ENCODE measurements around the gene ENOX2.

Gene ENOX2

DNA sequence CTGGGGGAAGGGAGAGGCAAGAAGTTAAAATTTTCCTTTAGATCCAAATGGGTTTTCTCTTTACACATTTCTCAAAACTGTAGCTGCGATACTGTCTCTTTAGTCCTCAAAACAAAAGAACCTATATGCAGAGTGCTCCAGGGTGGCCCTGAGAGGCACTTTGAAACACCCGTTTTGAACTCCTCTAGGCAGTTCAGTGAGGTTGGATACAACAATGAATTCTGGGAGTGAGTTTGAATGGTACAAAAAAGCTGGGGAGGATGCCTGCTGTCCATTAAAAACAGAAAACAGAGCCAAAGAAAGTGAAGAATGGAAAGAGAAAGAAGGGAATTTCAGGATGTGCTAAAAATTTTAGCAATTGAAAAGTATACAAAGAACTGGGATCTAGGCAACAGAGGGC is 23.1 kb downstream of the ENOX2 start:
- no peak for DNase-seq

DNA sequence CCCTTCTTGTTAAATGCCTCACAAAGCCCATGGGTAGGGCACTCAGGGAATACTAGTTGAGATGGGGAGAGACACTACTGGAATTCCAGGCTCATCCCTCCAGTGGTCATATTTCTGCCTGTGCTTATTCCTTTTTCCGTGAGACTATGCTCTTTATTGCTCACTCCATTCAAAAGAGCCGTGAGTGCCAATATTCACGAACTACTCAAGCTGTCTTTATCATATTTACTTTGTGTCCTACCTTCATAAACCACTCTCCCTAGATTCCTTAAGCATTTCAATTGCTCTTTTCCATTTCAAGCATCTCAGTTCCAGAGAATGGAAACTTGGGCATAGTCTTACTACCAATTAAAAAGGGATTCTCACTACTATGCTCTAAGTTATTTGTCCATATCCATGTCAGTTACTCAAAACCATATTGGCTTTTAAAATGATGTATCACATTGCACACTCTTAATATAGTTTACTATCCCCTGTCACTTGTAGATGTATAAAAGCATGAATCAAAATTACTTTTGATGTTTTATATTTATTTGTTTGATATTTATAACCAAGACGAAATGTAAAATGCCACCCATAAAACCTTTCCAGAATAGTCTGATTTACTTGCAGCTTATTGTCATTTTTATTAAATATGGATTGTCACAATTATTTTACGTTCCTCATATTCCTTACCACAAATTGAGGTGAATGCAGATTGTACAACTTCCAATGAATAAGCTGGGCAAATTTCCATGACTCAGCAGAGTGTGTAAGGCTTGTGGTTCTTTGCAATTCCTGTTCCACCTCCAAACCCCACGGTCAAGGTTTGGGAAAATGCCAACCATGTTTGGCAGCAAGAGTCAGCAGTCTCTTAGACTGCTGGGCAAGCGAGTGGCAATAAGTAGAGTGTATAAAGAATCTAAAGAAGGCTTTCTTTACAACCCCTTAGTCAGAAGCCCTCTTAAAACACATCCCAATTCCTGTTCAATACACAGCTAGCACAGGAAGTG is 24.4 kb downstream of the ENOX2 start:
- DNase-seq = peak; percentile 51

DNA sequence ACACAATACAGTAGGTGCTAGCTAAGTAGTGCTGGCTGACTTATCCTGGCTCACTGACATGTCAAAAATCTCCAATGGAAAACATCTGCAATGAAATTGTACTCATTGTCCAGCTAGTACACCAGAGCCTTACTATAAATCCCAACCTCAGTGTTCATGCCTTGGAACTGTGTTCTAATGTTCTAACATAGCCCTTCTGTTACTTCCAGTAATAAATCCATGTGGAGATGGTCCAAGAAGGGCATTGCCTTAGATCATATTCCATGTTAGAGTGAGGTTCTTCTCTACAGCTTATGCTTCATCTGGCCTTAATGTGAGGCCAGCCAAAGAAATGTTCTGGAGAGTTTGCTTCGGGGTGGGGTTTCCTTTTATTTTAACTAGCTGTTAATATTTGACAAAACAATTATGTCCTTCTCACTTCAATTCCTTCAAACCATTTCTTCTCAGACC is 25.1 kb downstream of the ENOX2 start:
- DNase-seq = no peak

DNA sequence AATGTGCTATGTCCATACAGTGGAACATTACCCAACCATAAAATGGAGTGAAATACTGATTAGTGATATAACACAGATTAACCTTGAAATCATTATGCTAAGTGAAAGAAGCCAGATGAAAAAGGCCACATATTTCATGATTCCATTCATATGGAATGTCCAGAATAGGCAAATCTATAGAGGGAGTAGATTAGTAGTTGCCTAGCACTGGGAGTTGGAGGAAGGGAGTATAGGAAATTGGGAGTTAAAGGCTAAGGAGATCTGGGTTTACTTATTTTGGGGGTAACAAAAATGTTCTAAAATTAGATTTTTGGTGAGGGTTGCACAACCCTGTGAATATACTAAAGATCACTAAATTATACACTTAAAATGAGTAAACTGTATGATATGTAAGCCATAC is 26.8 kb downstream of the ENOX2 start:
- no peak for DNase-seq

DNA sequence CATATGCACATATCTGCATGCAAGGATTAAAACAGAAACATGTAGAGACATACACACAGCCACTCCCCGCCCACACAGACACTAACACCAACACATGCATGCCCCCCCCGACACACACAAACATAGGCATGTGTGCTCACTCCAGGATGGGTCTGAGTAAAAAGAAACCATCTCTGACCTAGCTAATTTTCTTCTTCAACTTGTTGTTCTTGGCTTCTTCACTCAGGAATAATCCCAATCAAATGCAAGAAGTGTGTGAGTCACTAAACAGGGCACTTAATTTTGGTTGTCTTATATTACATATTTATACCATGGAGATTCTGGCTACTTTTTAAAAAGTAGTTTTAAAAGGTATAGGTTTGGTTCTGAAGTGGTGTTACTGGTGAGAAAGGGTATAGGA is 28.3 kb downstream of the ENOX2 start:
- no peak for DNase-seq

DNA sequence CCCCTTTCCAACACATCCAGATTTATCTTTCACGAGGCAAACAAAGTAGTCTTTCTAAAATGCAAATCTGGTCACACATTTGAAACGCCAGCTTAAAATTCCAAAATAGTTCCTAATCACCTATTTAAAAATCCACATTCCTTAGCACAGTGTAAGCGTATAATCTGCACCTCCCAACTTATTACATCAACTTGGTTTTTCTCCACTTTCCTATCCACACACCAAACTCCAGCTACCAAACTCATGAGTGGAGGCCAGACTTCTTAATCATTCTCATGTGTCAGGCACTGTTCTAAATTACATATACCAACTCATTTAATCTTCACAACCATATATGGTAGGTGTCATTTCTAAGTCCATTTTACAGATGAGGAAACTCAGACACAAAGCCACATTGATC is 33.8 kb downstream of the ENOX2 start:
- no peak for DNase-seq

DNA sequence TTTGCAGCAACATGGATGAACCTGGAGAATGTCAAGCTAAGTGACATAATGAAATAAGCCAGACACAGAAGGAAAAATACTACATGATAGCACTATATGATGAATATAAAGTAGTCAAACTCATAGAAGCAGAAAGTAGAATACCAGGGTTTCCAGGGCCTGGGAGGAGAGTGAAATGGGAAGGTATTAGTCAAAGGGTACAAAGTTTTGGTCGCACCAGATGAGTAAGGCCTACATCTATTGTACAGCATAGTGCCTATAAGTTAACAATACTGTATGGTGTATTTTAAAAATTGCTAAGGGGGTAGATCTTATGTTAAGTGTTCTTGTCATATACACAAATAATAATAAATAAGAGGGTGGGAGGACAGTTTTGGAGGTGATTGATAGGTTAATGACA is 41.5 kb downstream of the ENOX2 start:
- DNase-seq = no peak

DNA sequence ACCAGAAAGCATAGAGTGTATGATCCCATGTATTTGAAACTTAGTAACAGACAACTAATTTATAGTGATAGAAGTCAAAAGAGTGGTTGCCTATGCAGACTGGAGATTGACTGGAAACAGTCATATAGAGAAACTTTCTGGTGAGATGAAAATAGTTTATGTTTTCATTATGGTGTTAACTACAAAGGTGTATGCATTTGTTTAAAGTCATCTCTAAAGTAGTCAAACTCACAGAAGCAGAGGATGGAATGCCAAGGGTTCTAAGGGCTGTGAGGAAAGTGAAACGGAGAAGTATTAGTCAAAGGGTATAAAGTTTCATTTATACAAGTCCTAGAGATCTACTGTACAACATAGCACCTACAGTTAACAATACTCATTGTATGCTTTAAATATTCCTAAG is 45.8 kb downstream of the ENOX2 start:
- DNase-seq = no peak

DNA sequence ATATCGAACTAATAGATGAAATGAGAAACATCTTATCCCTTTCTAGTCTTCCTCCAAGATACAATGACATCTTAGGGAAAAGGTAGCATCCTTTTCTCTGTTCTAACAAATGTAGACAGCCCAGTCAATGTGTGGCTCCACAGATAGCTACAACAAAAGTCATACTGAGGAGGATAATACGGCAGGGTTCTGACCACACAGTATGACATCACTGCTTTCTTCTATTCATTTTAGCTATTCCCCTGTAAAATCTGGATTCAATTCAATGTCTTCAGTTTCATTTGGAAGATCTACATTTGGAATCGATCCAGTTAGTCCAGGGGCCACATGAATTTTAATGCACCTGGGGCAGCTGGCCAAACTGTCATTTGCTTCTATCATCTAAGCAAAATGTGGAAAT is 51.4 kb downstream of the ENOX2 start:
- DNase-seq = no peak

DNA sequence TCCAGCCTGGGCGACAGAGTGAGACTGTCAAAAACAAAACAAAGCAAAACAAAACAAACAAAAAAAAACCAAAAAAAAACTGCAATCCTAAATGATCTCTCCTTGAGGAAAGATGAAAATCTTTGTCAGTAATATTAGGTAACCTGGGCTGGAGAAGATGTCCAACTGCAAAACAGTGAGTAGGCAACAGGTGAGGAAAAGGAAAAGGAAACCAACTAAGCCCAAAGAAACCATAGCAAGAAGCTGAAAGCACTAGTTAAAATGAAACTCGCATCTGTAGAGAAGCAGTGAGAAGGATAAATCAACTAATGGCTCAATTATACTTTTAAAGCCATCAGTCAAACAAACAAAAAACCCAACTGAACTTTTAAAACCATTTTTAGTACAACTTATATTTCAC is 54.2 kb downstream of the ENOX2 start:
- DNase-seq = no peak

DNA sequence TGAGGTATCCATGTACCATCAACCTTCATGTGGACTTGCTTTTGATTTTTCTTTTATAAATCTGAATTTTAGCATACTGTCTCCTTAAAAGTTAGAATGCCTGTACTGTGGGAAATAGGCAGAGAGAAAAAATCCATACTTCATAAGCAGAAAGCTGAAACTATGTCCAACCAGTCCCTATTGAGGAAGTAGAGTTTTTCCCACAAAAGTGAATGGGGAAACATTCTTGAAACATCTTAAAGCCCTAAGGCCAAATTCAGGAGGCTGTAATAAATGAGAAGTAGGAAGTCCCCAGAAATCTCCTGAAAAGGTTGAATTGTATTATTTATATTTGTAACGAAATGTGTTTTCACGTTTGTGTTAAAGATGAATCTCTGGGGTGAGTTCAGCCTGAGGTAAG is 56.3 kb downstream of the ENOX2 start:
- no peak for DNase-seq

DNA sequence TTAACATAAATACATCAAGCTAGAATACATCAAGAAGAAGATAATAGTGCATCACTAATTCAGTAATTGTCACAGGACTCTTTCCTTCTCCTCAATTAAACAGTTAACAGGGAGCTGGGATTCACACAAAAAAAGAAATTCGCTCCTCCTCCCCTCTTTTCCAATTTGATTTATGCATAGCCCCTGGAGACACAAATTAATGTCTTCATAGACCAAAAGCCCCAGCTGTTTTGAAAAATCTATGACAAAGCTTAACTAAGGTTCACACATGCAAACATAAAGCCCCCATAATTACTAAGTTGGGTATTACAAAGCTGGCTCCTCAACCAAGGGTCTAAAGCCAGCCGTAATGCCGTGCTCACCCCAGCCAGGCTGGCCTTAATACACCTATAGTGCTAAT is 61.2 kb downstream of the ENOX2 start:
- no peak for DNase-seq

DNA sequence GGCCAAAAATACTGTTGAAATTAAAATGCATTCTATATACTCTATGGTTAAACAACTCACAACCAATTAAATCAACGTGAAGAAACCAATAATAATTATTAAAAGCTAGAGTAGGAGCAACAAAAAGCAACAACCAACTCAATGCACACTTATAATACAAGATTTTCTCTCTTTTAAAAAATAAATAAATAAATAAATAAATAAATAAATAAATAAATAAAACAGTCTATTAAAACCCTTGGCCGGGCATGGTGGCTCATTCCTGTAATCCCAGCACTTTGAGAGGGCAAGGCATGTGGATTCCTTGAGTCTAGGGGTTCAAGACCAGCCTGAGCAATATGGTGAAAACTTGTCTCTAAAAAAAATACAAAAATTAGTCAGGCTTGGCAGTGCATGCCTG is 62.7 kb downstream of the ENOX2 start:
- DNase-seq = no peak

DNA sequence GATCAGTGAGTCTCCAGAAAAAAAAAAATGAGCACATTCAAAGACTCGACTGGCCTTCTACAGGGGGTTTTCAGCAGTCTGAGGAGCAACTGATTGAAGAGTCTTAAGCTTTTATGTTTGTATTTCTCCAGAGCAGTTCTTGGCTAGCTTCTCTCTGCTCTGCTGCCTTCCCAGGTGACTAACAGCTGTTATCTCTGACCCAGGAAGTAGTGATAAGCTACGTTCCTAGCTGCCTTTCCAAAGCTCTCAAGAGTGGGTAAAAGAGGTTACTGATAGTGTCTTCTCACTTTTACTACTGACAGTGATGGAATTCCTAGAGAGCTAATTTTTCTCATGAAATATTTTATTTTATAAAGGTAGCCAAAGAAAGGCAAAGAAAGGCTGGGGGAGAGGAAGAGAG is 66.6 kb downstream of the ENOX2 start:
- peak; percentile 7 for DNase-seq

DNA sequence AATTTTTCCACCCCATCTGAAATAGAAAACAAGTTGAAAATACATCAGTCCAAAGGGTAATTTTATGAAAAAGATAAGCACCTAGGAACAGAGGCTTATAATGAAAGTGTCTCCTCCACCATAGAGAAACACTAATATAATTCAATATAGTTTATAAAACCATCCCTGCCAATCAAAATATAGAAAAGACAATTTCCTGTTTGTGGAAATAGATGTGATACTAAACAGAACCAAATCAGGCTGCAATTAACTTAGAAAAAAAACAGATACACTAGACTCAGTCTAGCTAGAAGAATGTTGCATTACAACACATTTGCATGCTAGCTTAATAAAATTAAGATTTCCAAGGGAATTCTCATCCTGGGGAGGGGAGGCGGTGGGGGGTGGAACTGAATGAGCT is 68.2 kb downstream of the ENOX2 start:
- DNase-seq = no peak

DNA sequence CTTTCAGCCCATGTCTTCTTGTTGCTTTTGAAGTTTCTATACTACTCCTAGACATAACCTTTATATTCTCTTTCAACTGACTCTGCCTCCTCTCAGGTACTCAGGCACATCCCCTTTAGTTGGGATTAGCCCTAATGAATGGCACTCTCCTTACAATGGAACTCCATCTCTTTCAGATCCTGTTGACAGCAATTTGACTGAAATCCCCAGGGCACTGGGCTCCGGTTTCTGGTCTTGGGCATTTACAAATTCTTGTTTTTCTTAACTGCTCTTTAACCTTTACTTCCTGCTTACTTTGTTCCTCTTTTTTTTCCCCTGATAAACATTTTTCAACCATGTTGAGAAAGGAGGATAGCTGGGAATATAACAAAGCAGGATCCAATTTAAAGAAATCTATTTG is 68.9 kb downstream of the ENOX2 start:
- no peak for DNase-seq

DNA sequence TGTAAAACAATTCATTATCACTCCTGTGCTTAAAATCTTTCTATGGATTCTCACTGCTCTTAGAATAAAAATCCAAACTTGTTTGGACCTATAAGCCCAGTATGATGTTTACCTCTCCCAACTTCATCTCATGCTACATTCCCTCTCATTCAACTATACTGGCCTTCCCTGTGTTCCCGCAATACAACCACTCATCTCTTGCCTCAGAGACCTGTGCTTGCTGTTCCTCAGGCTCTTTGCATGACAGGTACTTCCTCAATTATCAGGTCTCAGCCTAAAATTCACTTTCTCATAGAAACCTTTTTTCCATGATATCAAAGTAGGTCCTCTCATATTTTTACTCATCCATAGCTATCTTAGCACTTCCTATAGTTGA is 71.7 kb downstream of the ENOX2 start:
- DNase-seq = no peak

DNA sequence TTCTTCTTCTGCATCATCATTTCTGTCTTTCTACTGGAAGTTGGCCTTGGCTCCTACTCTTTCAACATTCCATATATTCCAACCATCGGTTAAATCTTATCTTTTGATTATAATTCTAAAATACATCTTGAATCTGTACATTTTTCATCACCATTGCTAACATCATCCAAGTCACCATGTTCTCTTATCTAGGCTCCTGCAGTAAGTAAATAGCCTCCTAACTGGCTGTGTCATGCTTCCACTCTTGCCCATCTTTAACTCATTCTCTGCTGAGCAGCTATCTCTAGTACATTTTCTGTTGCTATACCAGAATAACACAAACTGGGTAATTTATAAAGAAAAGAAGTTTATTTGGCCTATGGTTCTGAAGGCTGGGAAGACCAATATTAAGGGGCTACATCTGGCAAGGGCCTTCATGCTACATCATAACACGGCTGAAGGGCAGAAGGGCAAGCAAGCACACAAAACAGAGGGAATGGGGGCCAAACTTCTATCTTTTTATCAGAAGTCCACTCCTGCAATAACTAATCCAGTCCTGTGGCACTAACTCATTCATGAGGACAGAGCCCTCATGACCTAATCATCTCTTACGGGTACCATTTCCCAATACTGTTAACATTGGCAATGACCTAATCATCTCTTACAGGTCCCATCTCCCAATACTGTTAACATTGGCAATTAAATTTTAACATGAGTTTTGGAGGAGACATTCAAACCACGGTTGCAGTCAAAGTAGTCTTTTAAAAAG is 72.2 kb downstream of the ENOX2 start:
- DNase-seq = no peak

DNA sequence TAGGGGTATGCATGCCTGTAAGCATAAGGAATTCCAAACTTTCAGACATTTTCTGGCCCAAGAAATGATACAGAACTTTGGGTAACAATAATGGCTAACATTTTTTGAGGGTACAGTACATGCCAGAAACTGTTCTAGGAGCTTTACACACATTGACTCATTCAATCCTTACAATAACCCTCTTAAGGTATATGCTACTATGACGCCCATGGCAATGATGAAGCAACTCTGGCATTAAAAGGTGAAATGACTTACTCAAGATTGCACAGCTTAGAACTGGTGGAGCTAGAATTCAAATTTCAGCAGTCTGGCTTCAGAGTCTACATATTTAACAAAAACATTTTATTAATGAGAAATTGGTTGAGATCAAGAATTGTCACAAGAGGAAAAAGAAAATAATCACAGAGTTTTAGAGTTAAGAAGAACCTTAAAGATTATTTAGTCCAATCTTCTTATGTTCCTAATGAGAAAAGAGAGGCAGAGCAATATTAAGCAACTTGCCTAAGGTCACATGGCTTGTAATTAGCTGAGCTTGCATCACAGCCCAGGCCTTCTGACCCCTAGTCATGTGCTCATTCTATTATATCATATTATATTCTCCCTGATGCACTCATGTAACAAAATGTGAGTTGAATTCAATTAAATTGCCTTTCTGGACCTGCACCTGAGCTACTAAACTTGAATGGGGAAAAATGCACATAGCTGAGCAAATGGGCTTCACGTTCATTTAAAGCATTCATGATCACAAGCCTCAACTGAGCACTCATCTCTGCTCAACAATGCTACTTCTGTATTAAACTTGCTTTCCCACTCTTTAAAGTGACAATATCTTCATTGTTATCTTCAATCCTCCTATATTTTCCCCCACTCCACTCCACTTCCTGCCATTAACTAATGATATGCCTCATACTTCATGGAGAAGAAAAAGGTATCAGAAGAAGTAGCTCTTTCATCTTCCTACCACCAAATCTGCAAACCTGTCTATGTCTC is 73.2 kb downstream of the ENOX2 start:
- DNase-seq = no peak

DNA sequence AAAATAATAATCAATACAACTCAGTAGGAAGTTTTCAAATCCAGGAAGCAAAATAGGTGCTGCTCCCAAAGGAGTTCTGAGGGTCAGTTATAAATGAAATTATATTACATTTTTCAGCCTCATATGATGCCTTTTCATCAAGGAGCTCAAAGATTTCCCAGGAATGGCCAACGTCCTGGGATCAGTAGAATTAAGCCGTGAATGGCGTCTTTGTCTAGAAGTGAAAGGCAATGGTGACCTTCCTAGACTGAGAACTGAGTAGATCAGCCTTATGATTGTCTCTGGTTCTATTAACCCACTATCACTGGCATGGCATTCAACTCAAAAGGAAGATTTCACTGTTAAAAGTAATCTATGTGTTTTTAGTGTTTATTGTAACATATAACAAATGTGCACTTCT is 74.4 kb downstream of the ENOX2 start:
- DNase-seq = no peak

DNA sequence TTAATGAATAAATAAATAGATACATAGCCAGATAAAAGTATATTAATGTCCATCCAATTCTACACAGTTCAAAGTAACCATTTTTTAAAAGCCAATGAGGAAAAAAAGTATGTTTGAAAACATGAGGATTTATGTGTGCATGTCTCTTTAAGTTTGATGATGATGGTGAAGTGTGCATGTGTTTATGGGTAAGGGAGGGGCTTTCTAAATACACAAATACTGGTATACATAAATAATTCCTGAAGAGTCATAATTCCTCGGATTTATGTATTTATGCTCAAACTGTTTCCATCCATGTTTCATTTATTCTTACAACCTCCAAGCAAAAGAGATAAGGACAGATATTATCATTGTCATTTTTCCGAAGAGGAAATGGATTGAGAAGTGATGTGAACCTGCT is 75.4 kb downstream of the ENOX2 start:
- DNase-seq = no peak

DNA sequence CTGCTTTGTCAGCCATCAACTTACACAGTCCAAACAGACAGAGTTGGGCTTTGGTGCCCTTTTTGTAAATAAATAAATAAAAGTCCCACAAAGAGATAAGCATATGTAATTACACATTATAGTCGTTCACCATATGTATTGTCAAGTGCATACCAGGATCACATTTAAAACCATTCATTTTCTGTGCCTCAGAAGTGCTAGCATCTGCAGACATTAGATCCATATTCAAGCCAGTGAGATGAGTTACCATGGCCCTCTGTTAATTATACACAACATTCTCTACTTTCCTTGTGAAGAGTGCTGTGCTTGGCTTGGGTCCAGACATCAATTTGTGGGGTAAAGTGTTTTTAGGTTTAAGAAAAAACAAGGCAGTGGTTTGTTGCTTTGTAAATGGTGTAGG is 76.8 kb downstream of the ENOX2 start:
- no peak for DNase-seq

DNA sequence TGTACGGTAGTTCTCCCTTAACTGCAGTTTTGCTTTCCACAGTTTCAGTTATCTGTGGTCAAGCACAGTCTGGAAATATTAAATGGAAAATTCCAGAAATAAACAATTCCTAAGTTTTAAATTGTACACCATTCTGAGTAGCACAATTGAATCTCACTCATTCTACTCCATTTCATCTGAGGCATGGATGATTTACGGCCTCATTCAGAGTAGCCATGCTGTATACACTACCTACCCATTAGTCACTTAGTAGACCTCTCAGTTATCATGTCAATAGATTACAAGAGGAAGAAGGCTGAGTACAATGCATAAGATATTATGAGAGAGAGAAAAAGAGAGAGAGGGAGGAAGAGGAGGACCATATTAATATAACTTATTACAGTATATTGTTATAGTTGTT is 77.5 kb downstream of the ENOX2 start:
- DNase-seq = no peak

All from hematopoietic multipotent progenitor cell treated with erythropoietin and hydrocortisone succinate and interleukin-3 and kit ligand, for 6 days (in vitro differentiated cells).